ENCODE data around the gene SERPINB8.

SERPINB8 gene

GRCh38 chr18:64019922-64020756, 50.3 kb downstream of the SERPINB8 start:
- DNase-seq (ENCODE audit: low read depth), result no peak

GRCh38 chr18:64026350-64026749, 56.5 kb downstream of the SERPINB8 start:
- DNase-seq (ENCODE audit: low read depth), result no peak

- no peak for DNase-seq (ENCODE audit: low read depth)
These were observed 58.2 kb downstream of the SERPINB8 start for GRCh38 chr18:64027931-64028695.

- no peak for DNase-seq (ENCODE audit: low read depth)
These were observed 59.2 kb downstream of the SERPINB8 start for GRCh38 chr18:64029096-64029495.

GRCh38 chr18:64031411-64031810, 61.5 kb downstream of the SERPINB8 start:
- no peak for DNase-seq (ENCODE audit: low read depth)

GRCh38 chr18:64032312-64032711, 62.4 kb downstream of the SERPINB8 start:
- no peak for DNase-seq (ENCODE audit: low read depth)

- DNase-seq (ENCODE audit: low read depth), result no peak
These were observed 68.0 kb downstream of the SERPINB8 start for GRCh38 chr18:64037812-64038414.
